Ovary (tissue), 3 donors: ENCODE results near the gene SLC16A9.

Source experiments
- EP300 ChIP-seq: sonication (generic); formaldehyde crosslinking; IDR thresholded peaks from one replicate; pipeline ENCODE4 v1.6.1; 2017; ENCODE audit warnings: antibody characterized with exemption
- TF ChIP-seq, protein P1 (sequence below), 3 donors: fragments of 450-650 bp in 2 of 3; fragments of 200-600 bp in 1 of 3; IDR thresholded peaks; one replicate each; pipeline versions ENCODE4 v1.5.1 to v1.8.0; 2016 to 2022; ENCODE audit warnings: antibody characterized with exemption in 3 of 3, mild to moderate bottlenecking in 1 of 3
- donor health status: DM: no; HTN: no; CAD: no.

DNA sequence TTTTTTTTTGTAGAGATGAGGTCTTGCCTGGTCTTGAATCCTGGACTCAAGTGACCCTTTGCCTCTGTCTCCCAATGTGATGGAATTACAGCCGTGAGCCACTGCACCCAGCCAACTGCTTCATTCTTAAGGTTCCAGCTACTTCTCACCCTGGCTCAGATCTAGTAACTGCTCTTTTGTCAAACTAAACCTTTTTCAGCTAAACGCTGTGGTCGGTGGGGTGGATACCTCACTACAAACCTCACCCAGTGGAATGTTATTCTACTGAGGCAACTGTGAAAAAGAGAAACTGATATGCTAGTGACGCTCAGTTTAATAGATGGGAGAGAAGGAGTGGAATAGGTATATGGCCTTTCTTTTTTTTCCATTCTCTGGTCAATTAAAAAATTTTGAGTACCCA is 45.3 kb upstream of the SLC16A9 start:
- TF ChIP-seq, protein P1, sequence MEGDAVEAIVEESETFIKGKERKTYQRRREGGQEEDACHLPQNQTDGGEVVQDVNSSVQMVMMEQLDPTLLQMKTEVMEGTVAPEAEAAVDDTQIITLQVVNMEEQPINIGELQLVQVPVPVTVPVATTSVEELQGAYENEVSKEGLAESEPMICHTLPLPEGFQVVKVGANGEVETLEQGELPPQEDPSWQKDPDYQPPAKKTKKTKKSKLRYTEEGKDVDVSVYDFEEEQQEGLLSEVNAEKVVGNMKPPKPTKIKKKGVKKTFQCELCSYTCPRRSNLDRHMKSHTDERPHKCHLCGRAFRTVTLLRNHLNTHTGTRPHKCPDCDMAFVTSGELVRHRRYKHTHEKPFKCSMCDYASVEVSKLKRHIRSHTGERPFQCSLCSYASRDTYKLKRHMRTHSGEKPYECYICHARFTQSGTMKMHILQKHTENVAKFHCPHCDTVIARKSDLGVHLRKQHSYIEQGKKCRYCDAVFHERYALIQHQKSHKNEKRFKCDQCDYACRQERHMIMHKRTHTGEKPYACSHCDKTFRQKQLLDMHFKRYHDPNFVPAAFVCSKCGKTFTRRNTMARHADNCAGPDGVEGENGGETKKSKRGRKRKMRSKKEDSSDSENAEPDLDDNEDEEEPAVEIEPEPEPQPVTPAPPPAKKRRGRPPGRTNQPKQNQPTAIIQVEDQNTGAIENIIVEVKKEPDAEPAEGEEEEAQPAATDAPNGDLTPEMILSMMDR (IDR thresholded peaks at IDR 0.05): no peak
- TF ChIP-seq EP300: no peak
